GM12878 (cell line): Measurements from ENCODE around the gene PRKG1. TPM values are rescaled to one million over a fixed set of nuclear protein-coding genes. Genes with fewer than 3 reads are reported as not detected.

ENCODE experiments used
- ATAC-seq: fragments of 200-7000 bp; cut with Tn5 transposase; 3 replicates; pipeline ENCODE4 v1.9.1; 2020; ENCODE audit warnings: mild to moderate bottlenecking, moderate library complexity
- BruUV-seq: library from RNA; stranded (reverse); fragments of 400-500 nt; replicated peaks from 2 replicates; lab custom pipeline; 2021; lab: Mats Ljungman, UMichigan
- CTCF ChIA-PET: fragments of 300-600 bp; sonication (Branson Sonifier 250); formaldehyde crosslinking; extraction: SDS; loops from one replicate; lab custom pipeline; 2021; ENCODE audit warnings: inconsistent platforms; lab: Yijun Ruan, JAX
- POLR2A ChIA-PET: fragments of 350-600 bp; formaldehyde crosslinking; extraction: SDS; loops from one replicate; lab custom pipeline; 2021; ENCODE audit warnings: inconsistent platforms; lab: Charles Lee
- RAD21 ChIA-PET: fragments of 300-600 bp; sonication (Branson Sonifier 250); formaldehyde crosslinking; loops from one replicate; lab custom pipeline; 2023; ENCODE audit warnings: antibody characterized with exemption; ENCODE audit not compliant: unreplicated experiment; lab: Charles Lee
- SMC1A ChIA-PET: fragments of 300-600 bp; sonication (Branson Sonifier 250); formaldehyde crosslinking; loops from one replicate; lab custom pipeline; 2023; ENCODE audit not compliant: unreplicated experiment, uncharacterized antibody; lab: Charles Lee
- DNase-seq: peaks from one replicate; pipeline ENCODE4 v3.0.0-alpha.2; 2011; ENCODE audit warnings: low read depth, low spot score
- FAIRE-seq: peaks from 3 replicates; lab custom pipeline; 2011; peaks lifted over from hg19 to GRCh38; lab: Jason Lieb, UNC
- H2AFZ ChIP-seq: 2 replicates; pipeline ENCODE4 v1.6.0; 2011; ENCODE audit warnings: low read depth, low read length, control low read depth; ENCODE audit not compliant: control insufficient read depth
- H3K27ac ChIP-seq: 2 replicates; pipeline ENCODE4 v1.5.1; 2011; ENCODE audit warnings: control low read depth; ENCODE audit not compliant: control insufficient read depth, insufficient read depth
- H3K27me3 ChIP-seq, 2 experiments: replicated peaks in 1 of 2; 2 replicates each; pipeline versions ENCODE4 v1.6.0 to v1.6.1; 2011; ENCODE audit warnings: low read length in 1 of 2; ENCODE audit not compliant: control insufficient read depth in 2 of 2, insufficient read depth in 2 of 2
- H3K36me3 ChIP-seq, 2 experiments: 2 replicates each; pipeline ENCODE4 v1.5.1; 2011; ENCODE audit warnings: low read length in 1 of 2; ENCODE audit not compliant: control insufficient read depth in 2 of 2, insufficient read depth in 2 of 2
- H3K4me1 ChIP-seq: 2 replicates; pipeline ENCODE4 v1.6.1; 2011; ENCODE audit warnings: mild to moderate bottlenecking, low read length, moderate library complexity, mixed read lengths; ENCODE audit not compliant: control insufficient read depth, insufficient read depth
- H3K4me2 ChIP-seq: 2 replicates; pipeline ENCODE4 v1.6.0; 2011; ENCODE audit warnings: control low read depth; ENCODE audit not compliant: control insufficient read depth, insufficient read depth
- H3K4me3 ChIP-seq: fragments of 200-600 bp; sonication (generic); 2 replicates; pipeline ENCODE4 v1.5.1; 2016
- H3K79me2 ChIP-seq: 2 replicates; pipeline ENCODE4 v1.6.0; 2011; ENCODE audit warnings: low read length; ENCODE audit not compliant: control insufficient read depth, insufficient read depth
- H3K9ac ChIP-seq: 2 replicates; pipeline ENCODE4 v1.8.0; 2011; ENCODE audit warnings: low read length, control low read depth, mixed read lengths; ENCODE audit not compliant: control insufficient read depth, insufficient read depth
- H3K9me3 ChIP-seq: replicated peaks from 3 replicates; pipeline ENCODE4 v1.5.1; 2011; ENCODE audit warnings: mild to moderate bottlenecking, low read length; ENCODE audit not compliant: control insufficient read depth, insufficient read depth
- H4K20me1 ChIP-seq: 2 replicates; pipeline ENCODE4 v1.6.0; 2011; ENCODE audit not compliant: control insufficient read depth, insufficient read depth
- BCLAF1 ChIP-seq: fragments of 450-650 bp; IDR thresholded peaks from 2 replicates; pipeline ENCODE4 v1.6.1; 2017; ENCODE audit warnings: antibody characterized with exemption, mild to moderate bottlenecking, moderate library complexity
- ELK1 ChIP-seq: IDR thresholded peaks from 2 replicates; pipeline ENCODE4 v1.6.1; 2012; ENCODE audit warnings: low read depth, low read length, improper control_type of control experiment
- FOXM1 ChIP-seq: IDR thresholded peaks from 2 replicates; pipeline ENCODE4 v1.6.1; 2012; ENCODE audit warnings: low read depth, mild to moderate bottlenecking, inconsistent platforms, low read length, moderate library complexity
- HCFC1 ChIP-seq: fragments of 150-350 bp; IDR thresholded peaks from 2 replicates; pipeline ENCODE4 v1.6.1; 2014; ENCODE audit warnings: low read length
- JUND ChIP-seq: IDR thresholded peaks from 2 replicates; pipeline ENCODE4 v1.6.1; 2012; ENCODE audit warnings: low read depth, mild to moderate bottlenecking, low read length, improper control_type of control experiment, moderate library complexity
- KAT2A ChIP-seq: conservative IDR thresholded peaks from 2 replicates; pipeline ENCODE4 v1.6.1; 2011; ENCODE audit warnings: low read depth, low read length; ENCODE audit not compliant: control insufficient read depth
- MEF2A ChIP-seq: IDR thresholded peaks from 2 replicates; pipeline ENCODE4 v1.6.1; 2011; ENCODE audit warnings: low read depth, mild to moderate bottlenecking, low read length, moderate library complexity; ENCODE audit not compliant: insufficient read depth
- NBN ChIP-seq: fragments of 450-650 bp; IDR thresholded peaks from 2 replicates; pipeline ENCODE4 v1.6.1; 2016
- STAT1 ChIP-seq: fragments of 450-650 bp; conservative IDR thresholded peaks from 2 replicates; pipeline ENCODE4 v1.6.1; 2014; ENCODE audit warnings: antibody characterized with exemption, mild to moderate bottlenecking
- TARDBP ChIP-seq: IDR thresholded peaks from 2 replicates; pipeline ENCODE4 v1.6.1; 2016; ENCODE audit warnings: borderline replicate concordance
- ZBTB40 ChIP-seq: fragments of 450-650 bp; IDR thresholded peaks from 2 replicates; pipeline ENCODE4 v1.6.1; 2016; ENCODE audit warnings: mild to moderate bottlenecking, moderate library complexity, borderline replicate concordance
- WGBS: methylation state at CpG from one replicate; pipeline ENCODE4 v1.1.6; 2016; ENCODE audit warnings: low lambda C conversion rate; ENCODE audit not compliant: insufficient replicate concordance, insufficient coverage; ENCODE audit errors: missing lambda C conversion rate; 5-methylcytosine and 5-hydroxymethylcytosine counted together
- in situ Hi-C: fragments of 300-500 bp; cut with MboI; formaldehyde crosslinking; loops from 9 replicates; pipeline ENCODE4 v1.14.3; 2018; ENCODE audit warnings: mixed read lengths
- intact Hi-C: fragments of 100-400 bp; cut with micrococcal nuclease; formaldehyde crosslinking; loops from one replicate; pipeline ENCODE4 v1.14.2; 2022; ENCODE audit not compliant: unreplicated experiment
- polyA plus RNA-seq, 11 experiments: library from polyadenylated mRNA; depleted of rRNA in 4 of 11; unstranded in 6 of 11; stranded (reverse) in 5 of 11; fragments of >200 nt; fragmentation: Nextera tagmentation in 4 of 11; fragmentation: Illumina TruSeq in 1 of 11; extraction: Ambion mirVana in 4 of 11; extraction: Trizol in 1 of 11; gene quantifications; 1 replicate in 1 of 11; 2 replicates in 10 of 11; pipeline versions ENCODE4 v1.2.1 to v1.2.3, GENCODE V29; 2011 to 2016; ENCODE audit warnings: inconsistent platforms in 2 of 11, missing spikeins in 2 of 11, low read depth in 1 of 11
- total RNA-seq, 4 experiments: library from RNA; depleted of rRNA in 3 of 4; stranded (reverse); fragments of >200 nt in 3 of 4; fragmentation: Illumina TruSeq in 1 of 4; extraction: Trizol in 1 of 4; gene quantifications; 2 replicates each; pipeline versions ENCODE4 v1.2.1 to v1.2.3, GENCODE V29; 2013 to 2021
- TF ChIP-seq, protein P1 (sequence below): IDR thresholded peaks from 2 replicates; pipeline ENCODE4 v1.6.1; 2012; ENCODE audit warnings: improper control_type of control experiment, low read depth, low read length; ENCODE audit not compliant: insufficient replicate concordance

Gene PRKG1
- total and polyA plus RNA-seq, 10 of the 15 experiments (the other 5 are each of a cell fraction or from before 2014, with no cell fraction given), result 0.04 to 0.05 TPM; not detected in 8

DNA sequence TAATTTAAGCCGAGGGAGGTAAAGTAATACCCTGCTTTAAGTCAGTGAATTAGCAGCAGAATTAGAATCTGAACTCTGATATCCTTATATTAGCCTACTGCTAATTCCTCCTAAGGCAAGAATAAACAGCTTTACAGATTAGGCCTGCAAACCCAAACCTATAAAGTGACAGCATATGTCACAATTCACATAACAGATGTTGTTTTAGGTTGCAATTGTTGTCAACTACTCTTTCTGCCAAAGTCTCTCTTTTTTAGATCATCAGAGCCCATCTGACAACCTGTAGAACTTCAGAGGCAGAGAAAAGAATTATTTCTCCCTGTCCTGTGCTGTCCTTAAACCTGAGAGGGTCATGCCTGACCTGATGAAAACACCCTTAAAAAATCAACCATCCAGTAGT lies 167.2 kb downstream of the PRKG1 start:
- intact Hi-C loops (no loop called here), in situ Hi-C loops (no loop called here)
- FAIRE-seq, result no peak
- BruUV-seq, result no TSS peak
- ATAC-seq, result no peak
- no peak overlapping the region for H3K9ac ChIP-seq
- no peak overlapping the region for H3K4me3 ChIP-seq
- ChIA-PET RAD21 (no interaction called here), POLR2A (no interaction called here), SMC1A (no interaction called here), CTCF (no interaction called here)
- H3K27ac ChIP-seq, result no peak overlapping the region
- H4K20me1 ChIP-seq, result no peaks in the 10 kb centered on the region
- H3K4me1 ChIP-seq, result no peaks in the 10 kb centered on the region
- no peaks in the 10 kb centered on the region for H3K27me3 ChIP-seq
- 17% methylated on average over 1 of the region's 1 CpG for WGBS
- H3K79me2 ChIP-seq, result no peaks in the 10 kb centered on the region
- no peaks in the 10 kb centered on the region for H3K9me3 ChIP-seq
- DNase-seq, result no peak
- no peaks in the 10 kb centered on the region for H3K36me3 ChIP-seq
- no peak overlapping the region for H3K4me2 ChIP-seq
- H2AFZ ChIP-seq, result no peak overlapping the region
- no peak for TF ChIP-seq MEF2A
- no peak for TF ChIP-seq JUND
- TF ChIP-seq, protein P1, sequence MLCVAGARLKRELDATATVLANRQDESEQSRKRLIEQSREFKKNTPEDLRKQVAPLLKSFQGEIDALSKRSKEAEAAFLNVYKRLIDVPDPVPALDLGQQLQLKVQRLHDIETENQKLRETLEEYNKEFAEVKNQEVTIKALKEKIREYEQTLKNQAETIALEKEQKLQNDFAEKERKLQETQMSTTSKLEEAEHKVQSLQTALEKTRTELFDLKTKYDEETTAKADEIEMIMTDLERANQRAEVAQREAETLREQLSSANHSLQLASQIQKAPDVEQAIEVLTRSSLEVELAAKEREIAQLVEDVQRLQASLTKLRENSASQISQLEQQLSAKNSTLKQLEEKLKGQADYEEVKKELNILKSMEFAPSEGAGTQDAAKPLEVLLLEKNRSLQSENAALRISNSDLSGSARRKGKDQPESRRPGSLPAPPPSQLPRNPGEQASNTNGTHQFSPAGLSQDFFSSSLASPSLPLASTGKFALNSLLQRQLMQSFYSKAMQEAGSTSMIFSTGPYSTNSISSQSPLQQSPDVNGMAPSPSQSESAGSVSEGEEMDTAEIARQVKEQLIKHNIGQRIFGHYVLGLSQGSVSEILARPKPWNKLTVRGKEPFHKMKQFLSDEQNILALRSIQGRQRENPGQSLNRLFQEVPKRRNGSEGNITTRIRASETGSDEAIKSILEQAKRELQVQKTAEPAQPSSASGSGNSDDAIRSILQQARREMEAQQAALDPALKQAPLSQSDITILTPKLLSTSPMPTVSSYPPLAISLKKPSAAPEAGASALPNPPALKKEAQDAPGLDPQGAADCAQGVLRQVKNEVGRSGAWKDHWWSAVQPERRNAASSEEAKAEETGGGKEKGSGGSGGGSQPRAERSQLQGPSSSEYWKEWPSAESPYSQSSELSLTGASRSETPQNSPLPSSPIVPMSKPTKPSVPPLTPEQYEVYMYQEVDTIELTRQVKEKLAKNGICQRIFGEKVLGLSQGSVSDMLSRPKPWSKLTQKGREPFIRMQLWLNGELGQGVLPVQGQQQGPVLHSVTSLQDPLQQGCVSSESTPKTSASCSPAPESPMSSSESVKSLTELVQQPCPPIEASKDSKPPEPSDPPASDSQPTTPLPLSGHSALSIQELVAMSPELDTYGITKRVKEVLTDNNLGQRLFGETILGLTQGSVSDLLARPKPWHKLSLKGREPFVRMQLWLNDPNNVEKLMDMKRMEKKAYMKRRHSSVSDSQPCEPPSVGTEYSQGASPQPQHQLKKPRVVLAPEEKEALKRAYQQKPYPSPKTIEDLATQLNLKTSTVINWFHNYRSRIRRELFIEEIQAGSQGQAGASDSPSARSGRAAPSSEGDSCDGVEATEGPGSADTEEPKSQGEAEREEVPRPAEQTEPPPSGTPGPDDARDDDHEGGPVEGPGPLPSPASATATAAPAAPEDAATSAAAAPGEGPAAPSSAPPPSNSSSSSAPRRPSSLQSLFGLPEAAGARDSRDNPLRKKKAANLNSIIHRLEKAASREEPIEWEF, result no peak
- TF ChIP-seq HCFC1, result no peak
- TF ChIP-seq STAT1, result no peak
- no peak for TF ChIP-seq FOXM1
- no peak for TF ChIP-seq NBN
- TF ChIP-seq ELK1, result no peak
- TF ChIP-seq KAT2A, result no peak
- no peak for TF ChIP-seq ZBTB40
- TF ChIP-seq TARDBP, result no peak
- no peak for TF ChIP-seq BCLAF1
